Activated gamma-delta T cell treated with Interleukin-2 at 50 U/mL for 16 hours (primary cell): ENCODE results near the gene ZNF609.
A peak's percentile ranks its signal among the peaks of the same experiment; 100 is the strongest.
"Not testable (repeated sequence)": the region's sequence is repeated elsewhere in the genome, so short reads cannot be mapped to it uniquely, and the experiment has no call there.

Source experiments
- DNase-seq: peaks from one replicate; pipeline ENCODE4 v3.0.0-alpha.2; 2020

Gene ZNF609

GRCh38 chr15:64586259-64586870 is 126.0 kb downstream of the ZNF609 start:
- no peak for DNase-seq

- DNase-seq = no peak
These were observed 126.6 kb downstream of the ZNF609 start for GRCh38 chr15:64586984-64587383.

- DNase-seq = no peak
These were observed 129.2 kb downstream of the ZNF609 start for GRCh38 chr15:64589435-64590084.

DNA sequence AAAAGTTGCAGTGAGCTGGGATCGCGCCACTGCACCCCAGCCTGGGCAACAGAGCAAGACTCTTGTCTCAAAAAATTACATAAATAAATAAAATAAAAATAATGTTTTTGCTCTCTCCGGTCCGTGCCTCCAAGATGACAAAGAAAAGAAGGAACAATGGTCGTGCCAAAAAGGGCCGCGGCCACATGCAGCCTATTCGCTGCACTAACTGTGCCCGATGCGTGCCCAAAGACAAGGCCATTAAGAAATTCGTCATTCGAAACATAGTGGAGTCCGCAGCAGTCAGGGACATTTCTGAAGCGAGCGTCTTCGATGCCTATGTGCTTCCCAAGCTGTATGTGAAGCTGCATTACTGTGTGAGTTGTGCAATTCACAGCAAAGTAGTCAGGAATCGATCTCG is 132.5 kb downstream of the ZNF609 start:
- DNase-seq = not testable (repeated sequence)

DNA sequence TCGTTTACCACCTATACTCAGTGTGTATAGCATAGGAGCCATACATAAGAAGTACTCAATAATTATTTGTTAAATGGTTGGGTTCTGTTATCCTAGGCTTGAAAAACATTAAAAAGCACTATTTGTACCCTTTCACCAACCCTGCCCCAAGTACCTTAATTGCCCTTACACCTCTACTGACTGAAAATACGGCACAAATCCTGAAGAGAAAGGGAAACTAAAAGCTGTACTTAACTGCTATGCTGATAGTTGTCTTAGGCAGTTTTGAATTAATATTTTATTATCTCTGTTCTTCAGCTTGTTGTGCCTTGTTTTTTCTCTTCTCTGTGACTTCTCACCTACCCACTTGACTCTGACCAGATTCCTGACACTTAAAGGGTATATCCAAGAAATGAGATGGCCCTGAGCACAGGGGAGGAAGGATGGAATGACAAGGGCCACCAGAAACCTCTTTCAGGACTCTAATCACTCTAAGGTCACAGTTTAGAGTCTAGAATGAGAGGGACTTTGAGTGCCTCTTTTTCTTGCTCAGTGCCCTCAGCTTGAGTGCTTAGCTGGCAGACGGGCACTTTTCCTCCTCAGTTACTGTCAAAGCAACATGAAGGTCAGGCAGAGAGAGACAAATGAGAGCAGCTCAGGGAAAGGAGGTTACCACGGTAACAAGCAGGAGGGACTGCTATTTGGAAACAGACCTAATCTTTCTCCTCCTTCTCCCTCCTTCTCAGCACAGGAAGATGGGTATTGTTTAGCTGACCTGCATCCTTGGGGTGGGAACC is 136.5 kb downstream of the ZNF609 start:
- no peak for DNase-seq

GRCh38 chr15:64597477-64597822 is 137.1 kb downstream of the ZNF609 start:
- DNase-seq = no peak

GRCh38 chr15:64599226-64599625 is 138.8 kb downstream of the ZNF609 start:
- no peak for DNase-seq

- no peak for DNase-seq
These were observed 139.3 kb downstream of the ZNF609 start for GRCh38 chr15:64599716-64600115.

DNA sequence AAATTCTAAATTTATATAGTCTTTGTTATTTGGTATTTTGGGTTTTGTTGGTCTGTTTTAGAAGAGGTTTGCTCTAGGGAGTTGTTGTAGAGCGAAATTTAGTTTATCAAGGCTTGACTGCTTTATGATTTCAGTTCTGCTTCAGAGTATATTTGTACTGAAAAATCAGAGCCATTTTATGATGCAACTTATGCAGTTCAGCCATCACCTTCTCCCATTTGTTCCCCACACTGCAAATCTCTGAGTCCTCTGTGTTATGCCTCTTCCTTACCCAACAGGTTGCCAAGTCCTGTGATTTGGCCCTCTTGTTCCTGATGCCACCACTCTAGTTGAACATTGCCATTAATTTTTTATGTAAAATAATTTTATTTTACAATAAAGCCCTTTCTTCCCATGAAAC is 140.4 kb downstream of the ZNF609 start:
- DNase-seq = no peak

GRCh38 chr15:64604319-64604718 is 143.9 kb downstream of the ZNF609 start:
- DNase-seq = no peak

GRCh38 chr15:64607416-64607815 is 147.0 kb downstream of the ZNF609 start:
- DNase-seq = not testable (repeated sequence)

DNA sequence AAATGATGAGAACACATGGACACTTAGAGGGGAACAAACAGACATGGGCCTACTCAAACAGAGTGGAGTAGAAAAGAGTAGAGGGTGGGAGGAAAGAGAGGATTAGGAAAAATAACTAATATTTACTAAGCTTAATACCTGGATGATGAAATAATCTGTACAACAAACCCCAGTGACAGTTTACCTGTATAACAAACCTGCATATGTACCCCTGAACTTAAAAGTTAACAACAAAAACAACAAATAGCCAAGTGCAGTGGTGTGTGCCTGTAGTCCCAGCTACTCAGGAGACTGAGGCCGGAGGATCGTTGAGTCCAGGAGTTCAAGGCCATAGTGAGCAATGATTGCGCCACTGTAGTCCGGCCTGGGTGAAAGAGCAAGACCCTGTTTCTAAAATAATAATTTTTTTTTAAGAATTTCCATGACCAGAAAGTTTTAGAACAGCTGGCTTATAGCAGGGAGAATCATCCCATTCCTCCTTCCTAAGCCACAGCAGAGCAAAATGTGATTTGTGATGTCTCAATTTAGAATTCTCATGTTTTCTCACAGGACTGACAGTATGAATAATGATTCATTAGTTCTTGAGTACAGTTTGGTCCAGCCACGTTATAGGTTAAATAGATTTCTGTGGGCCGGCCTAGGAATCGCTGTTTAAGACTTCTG is 150.0 kb downstream of the ZNF609 start:
- DNase-seq = no peak

GRCh38 chr15:64611085-64611725 is 150.8 kb downstream of the ZNF609 start:
- DNase-seq = no peak

DNA sequence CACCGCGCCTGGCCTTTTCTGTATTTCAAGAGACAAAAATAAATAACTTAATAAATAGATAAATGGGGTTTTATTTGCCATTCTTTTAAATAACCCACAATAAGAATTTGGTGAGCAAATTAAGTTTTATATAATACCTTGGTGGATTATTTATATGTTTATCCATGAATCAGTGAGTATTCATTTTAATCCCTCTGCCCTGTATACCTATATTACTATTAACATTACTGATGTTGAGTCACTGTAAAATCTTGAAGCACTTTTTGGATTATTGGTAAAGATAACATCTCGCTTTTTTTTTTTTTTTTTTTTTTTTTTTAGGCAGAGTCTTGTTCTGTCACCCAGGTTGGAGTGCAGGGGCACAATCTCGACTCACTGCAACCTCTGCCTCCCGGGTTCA is 154.1 kb downstream of the ZNF609 start:
- no peak for DNase-seq

GRCh38 chr15:64617727-64618126 is 157.3 kb downstream of the ZNF609 start:
- DNase-seq = no peak

GRCh38 chr15:64618138-64618537 is 157.8 kb downstream of the ZNF609 start:
- no peak for DNase-seq

DNA sequence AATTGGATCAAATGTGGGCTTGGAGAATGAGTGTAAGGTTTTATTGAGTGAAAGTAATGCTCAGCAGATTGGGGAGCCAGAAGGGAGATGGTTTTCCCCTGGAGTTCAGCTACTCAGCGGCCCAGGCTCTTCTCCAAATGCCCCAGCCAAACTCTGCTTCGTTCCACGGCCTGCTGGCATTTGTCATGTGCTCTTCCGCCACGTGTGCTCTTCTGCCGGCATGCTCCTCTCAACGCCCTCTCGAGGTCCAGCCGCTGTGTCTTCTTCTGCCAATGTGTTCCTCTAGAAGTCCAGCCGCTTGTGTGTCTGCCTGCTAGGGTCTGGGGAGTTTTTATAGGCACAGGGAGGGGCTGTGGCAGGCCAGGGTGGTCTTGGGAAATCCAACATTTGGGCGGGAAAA is 158.2 kb downstream of the ZNF609 start:
- DNase-seq = no peak

DNA sequence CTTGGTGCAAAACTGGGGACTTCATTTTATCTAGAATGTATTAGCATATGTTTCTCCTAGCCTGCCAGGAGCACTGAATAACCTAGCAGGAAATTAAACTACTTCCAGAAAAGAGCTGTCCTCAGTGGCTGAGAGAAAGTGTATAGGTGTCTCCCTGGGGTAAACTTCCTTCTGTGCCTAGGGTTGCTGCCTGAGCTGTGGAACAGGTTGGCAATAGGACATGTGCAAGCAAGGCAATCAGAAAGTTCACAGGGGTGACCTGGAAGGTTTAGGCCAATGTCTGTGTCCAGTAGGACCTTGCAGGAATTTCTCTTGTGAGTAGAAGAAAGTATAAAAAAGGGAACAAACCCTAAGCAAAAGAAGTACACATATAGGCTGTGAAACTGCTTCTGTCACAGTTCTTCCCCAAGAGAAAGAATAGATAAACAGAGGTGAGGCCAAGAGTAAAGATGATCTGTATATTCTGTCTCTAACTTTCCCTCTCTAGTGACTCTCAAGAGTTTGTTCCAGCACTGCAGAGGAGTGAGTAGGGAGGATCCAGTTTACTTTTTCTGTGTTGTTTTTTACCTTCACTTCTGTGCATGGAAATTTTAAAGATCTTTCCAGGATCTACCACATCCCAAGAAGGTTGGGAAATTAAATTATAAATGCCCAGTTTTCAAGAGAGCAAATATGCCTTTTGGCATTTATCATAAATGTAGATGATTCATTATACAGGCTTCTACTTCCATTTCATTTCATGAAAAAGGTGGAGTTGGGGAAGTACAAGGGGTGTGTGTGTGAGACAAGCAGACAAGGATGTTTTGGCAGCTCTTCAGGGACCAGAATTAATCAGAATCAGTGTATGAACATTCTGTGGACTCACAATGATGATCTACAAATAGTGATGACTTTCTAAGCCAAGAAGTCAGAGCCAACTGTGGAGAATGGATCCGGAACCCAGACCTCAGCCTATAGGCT is 159.8 kb downstream of the ZNF609 start:
- no peak for DNase-seq

- DNase-seq = no peak
These were observed 160.7 kb downstream of the ZNF609 start for GRCh38 chr15:64621056-64621455.

- peak; percentile 48 for DNase-seq
These were observed 162.3 kb downstream of the ZNF609 start for GRCh38 chr15:64622410-64623260.
